Measurements from ENCODE around the gene SNUPN. TPM values are rescaled to one million over a fixed set of nuclear protein-coding genes. Genes with fewer than 3 reads are reported as not detected.

The SNUPN gene
- total and polyA plus RNA-seq, 2 of the 4 experiments (the other 2 are of a cell fraction), result 23.8 to 24.1 TPM

- Histone ChIP-seq H3K36me3 (ENCODE audit: control insufficient read depth, insufficient read depth, low read length) (peaks cover 39% of the 10 kb centered on the region), H3K18ac (ENCODE audit: low read depth, low read length) (no peak overlapping the region), H3K9ac (ENCODE audit: low read depth, low read length) (no peak overlapping the region), H2AK9ac (replicated peaks; ENCODE audit: low read depth, low read length, poor library complexity) (no peak overlapping the region), H3K4me1 (ENCODE audit: control insufficient read depth, insufficient read depth, low read length) (peaks cover 46% of the 10 kb centered on the region), H3K27ac (ENCODE audit: insufficient read depth, low read length) (no peak overlapping the region), H4K8ac (ENCODE audit: low read depth in 2 of 2, low read length in 2 of 2) (no peak overlapping the region), H3K4me2 (ENCODE audit: low read depth, low read length) (peak overlapping the region; percentile 92), H4K5ac (ENCODE audit: low read depth, low read length) (no peak overlapping the region), H2AK5ac (ENCODE audit: low read depth, low read length) (peak overlapping the region; percentile 87), H4K20me1 (ENCODE audit: insufficient read depth, low read length) (peaks cover 61% of the 10 kb centered on the region), H4K91ac (ENCODE audit: insufficient read depth, low read depth, low read length) (no peak overlapping the region), H3K9me3 (ENCODE audit: control insufficient read depth, insufficient read depth, low read length) (no peaks in the 10 kb centered on the region), H3K56ac (ENCODE audit: extremely low read depth, insufficient read depth, low read length) (no peak overlapping the region), H2BK5ac (ENCODE audit: low read depth, low read length, poor library complexity, severe bottlenecking) (no peak overlapping the region), H3K4ac (ENCODE audit: low read depth, low read length) (peak overlapping the region; percentile 8; the same call in 1 of the 2 replicates), H2BK15ac (ENCODE audit: low read depth, low read length) (no peak overlapping the region), H3K79me1 (ENCODE audit: low read depth in 1 of 2, low read length in 2 of 2) (peaks cover 29 to 88% of the 10 kb centered on the region in 2 experiments), H3K14ac (replicated peaks; ENCODE audit: low read depth, low read length) (peak overlapping the region; percentile 5; the same call in 1 of the 2 replicates), H2BK20ac (ENCODE audit: low read depth, low read length) (no peak overlapping the region), H2BK120ac (ENCODE audit: low read depth, low read length) (no peak overlapping the region), H2AFZ (replicated peaks; ENCODE audit: low read length, poor library complexity) (no peak overlapping the region), H3K27me3 (ENCODE audit: control insufficient read depth, insufficient read depth, low read length) (no peaks in the 10 kb centered on the region), H3K9me1 (ENCODE audit: insufficient read depth, low read length) (peaks cover 43% of the 10 kb centered on the region), H3K4me3 (ENCODE audit: insufficient read depth, low read depth, low read length) (peak overlapping the region; percentile 40), H3K23ac (ENCODE audit: low read depth, low read length) (no peak overlapping the region)
- dilution Hi-C loops (cut with HindIII; ENCODE audit: low sequenced_read_pairs, unreplicated experiment) (no loop called here), in situ Hi-C loops (cut with MboI; ENCODE audit: low sequenced_read_pairs) (no loop called here), intact Hi-C loops (cut with micrococcal nuclease) (no loop called here)
- no peak for ATAC-seq (ENCODE audit: low read depth)
- no peak for DNase-seq
- no peak for TF ChIP-seq POLR2A (IDR thresholded peaks at IDR 0.05; ENCODE audit: low read depth, low read length)
- no peak for TF ChIP-seq NFE2L2 (IDR thresholded peaks at IDR 0.05; ENCODE audit: low read depth, low read length)
- no peak for TF ChIP-seq SMC3 (IDR thresholded peaks at IDR 0.05; ENCODE audit: low read depth, low read length)
- no peak for TF ChIP-seq CTCF (conservative IDR thresholded peaks at IDR 0.05; ENCODE audit: low read depth, low read length)
- no peak for TF ChIP-seq FOS (IDR thresholded peaks at IDR 0.05; ENCODE audit: low read depth, low read length)
- ChIA-PET POLR2A (ENCODE audit: unreplicated experiment) (interaction anchor here (1.0 kb wide), 2 partner anchors 11 to 197 kb away, joined by 3 to 12 read pairs; no protein-coding TSS in a partner anchor), CTCF (no interaction called here)
- BruUV-seq (replicated peaks), result no TSS peak
- 90% methylated on average over 11 of the region's 18 CpGs; no CpG with 5 or more reads in 1 of the 2 experiments for WGBS, 2 experiments (ENCODE audit: extremely low coverage in 2 of 2, insufficient read length in 1 of 2)
Measured at GRCh38 chr15:75649848-75650247, 24.3 kb upstream of the SNUPN start.
